Caco-2 (cell line): ENCODE measurements around the gene EIF2S2. TPM values are rescaled to one million over a fixed set of nuclear protein-coding genes. Genes with fewer than 3 reads are reported as not detected.

ENCODE experiments used
- BruUV-seq: library from RNA; stranded (reverse); fragments of 400-500 nt; replicated peaks from 2 replicates; lab custom pipeline; 2021; lab: Mats Ljungman, UMichigan
- CTCF ChIA-PET: fragments of 300-600 bp; sonication (Branson Sonifier 250); formaldehyde crosslinking; loops from one replicate; lab custom pipeline; 2022; ENCODE audit warnings: antibody characterized with exemption; lab: Charles Lee
- POLR2A ChIA-PET: fragments of 300-600 bp; sonication (Branson Sonifier 250); formaldehyde crosslinking; loops from one replicate; lab custom pipeline; 2022; ENCODE audit warnings: antibody characterized with exemption; lab: Charles Lee
- DNase-seq, 2 experiments: peaks; one replicate each; pipeline versions ENCODE4 v3.0.0 to v3.0.0-alpha.2; 2020 to 2022
- H3K27me3 ChIP-seq: replicated peaks from 2 replicates; pipeline ENCODE4 v1.6.0; 2011; ENCODE audit warnings: low read length; ENCODE audit not compliant: control insufficient read depth, insufficient read depth
- H3K36me3 ChIP-seq: 2 replicates; pipeline ENCODE4 v1.5.1; 2011; ENCODE audit warnings: low read length; ENCODE audit not compliant: control insufficient read depth, insufficient read depth
- H3K4me1 ChIP-seq: fragments of 250-450 bp; sonication (Bioruptor Pico); 2 replicates; pipeline ENCODE4 v1.5.1; 2020; ENCODE audit warnings: mild to moderate bottlenecking
- H3K4me3 ChIP-seq: 2 replicates; pipeline ENCODE4 v1.5.1; 2011; ENCODE audit warnings: low read depth, mild to moderate bottlenecking, control low read depth, low read length
- H3K9me3 ChIP-seq: fragments of 250-450 bp; sonication (Bioruptor Pico); 2 replicates; pipeline ENCODE4 v1.5.1; 2020; ENCODE audit warnings: mild to moderate bottlenecking, moderate library complexity
- H3K27ac Mint-ChIP-seq: one replicate; pipeline ENCODE4 v1.8.0; 2022; ENCODE audit warnings: mixed read lengths; ENCODE audit not compliant: unreplicated experiment
- H3K27me3 Mint-ChIP-seq: one replicate; pipeline ENCODE4 v1.8.0; 2022; ENCODE audit warnings: mixed read lengths; ENCODE audit not compliant: insufficient read depth, unreplicated experiment
- H3K36me3 Mint-ChIP-seq: one replicate; pipeline ENCODE4 v1.8.0; 2022; ENCODE audit warnings: mild to moderate bottlenecking, mixed read lengths; ENCODE audit not compliant: insufficient read depth, unreplicated experiment
- H3K4me1 Mint-ChIP-seq: one replicate; pipeline ENCODE4 v1.8.0; 2022; ENCODE audit warnings: low read depth, mixed read lengths; ENCODE audit not compliant: unreplicated experiment
- H3K4me3 Mint-ChIP-seq: one replicate; pipeline ENCODE4 v1.8.0; 2022; ENCODE audit warnings: mild to moderate bottlenecking, moderate library complexity, mixed read lengths; ENCODE audit not compliant: unreplicated experiment
- H3K9me3 Mint-ChIP-seq: one replicate; pipeline ENCODE4 v1.8.0; 2022; ENCODE audit warnings: mixed read lengths; ENCODE audit not compliant: unreplicated experiment
- intact Hi-C: fragments of 100-400 bp; cut with micrococcal nuclease; formaldehyde crosslinking; loops from one replicate; pipeline ENCODE4 v1.10.0; 2022; ENCODE audit not compliant: unreplicated experiment
- total RNA-seq: library from RNA; stranded (reverse); gene quantifications from 2 replicates; pipeline ENCODE4 v1.2.3, GENCODE V29; 2022
- TF ChIP-seq, protein P1 (sequence below), 2 experiments: fragments of 200-600 bp in 1 of 2; IDR thresholded peaks; 1 replicate in 1 of 2; 2 replicates in 1 of 2; pipeline versions ENCODE4 v1.5.1 to v1.8.0; 2011 to 2022; ENCODE audit warnings: antibody characterized with exemption in 1 of 2, control low read depth in 1 of 2, inconsistent platforms in 1 of 2, low read depth in 1 of 2, low read length in 1 of 2, mild to moderate bottlenecking in 1 of 2, moderate library complexity in 1 of 2; ENCODE audit not compliant: insufficient read depth in 1 of 2, severe bottlenecking in 1 of 2, unreplicated experiment in 1 of 2

EIF2S2 gene
- total RNA-seq, 1 experiment from 2014 or later = 299 TPM

DNA sequence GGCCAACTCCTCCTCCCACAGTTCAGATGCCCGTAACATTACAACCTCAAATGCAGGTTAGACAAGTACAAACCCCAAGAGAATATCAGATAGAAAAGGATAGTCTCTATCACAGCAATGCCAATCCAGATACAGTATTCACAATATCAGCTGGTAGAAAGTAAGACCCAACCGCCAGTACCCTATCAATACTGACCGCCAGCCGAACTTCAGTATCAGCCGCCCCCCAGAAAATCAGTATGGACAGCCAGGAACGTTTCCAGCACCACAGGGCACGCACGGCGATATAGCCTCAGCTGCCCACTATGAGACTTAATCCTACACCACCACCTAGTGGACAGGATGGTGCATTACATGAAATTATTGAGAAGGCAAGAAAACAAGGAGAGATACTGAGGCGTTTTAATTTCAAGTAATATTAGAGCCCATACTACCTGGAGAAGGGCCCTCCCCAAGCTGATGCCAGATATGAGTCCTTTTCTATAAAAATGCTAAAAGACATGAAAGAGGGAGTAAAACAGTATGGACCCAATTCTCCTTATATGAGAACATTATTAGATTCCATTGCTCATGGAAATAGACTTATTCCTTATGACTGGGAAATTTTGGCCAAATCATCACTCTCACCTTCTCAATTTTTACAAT lies 17.6 kb upstream of the EIF2S2 start:
- TF ChIP-seq, protein P1, sequence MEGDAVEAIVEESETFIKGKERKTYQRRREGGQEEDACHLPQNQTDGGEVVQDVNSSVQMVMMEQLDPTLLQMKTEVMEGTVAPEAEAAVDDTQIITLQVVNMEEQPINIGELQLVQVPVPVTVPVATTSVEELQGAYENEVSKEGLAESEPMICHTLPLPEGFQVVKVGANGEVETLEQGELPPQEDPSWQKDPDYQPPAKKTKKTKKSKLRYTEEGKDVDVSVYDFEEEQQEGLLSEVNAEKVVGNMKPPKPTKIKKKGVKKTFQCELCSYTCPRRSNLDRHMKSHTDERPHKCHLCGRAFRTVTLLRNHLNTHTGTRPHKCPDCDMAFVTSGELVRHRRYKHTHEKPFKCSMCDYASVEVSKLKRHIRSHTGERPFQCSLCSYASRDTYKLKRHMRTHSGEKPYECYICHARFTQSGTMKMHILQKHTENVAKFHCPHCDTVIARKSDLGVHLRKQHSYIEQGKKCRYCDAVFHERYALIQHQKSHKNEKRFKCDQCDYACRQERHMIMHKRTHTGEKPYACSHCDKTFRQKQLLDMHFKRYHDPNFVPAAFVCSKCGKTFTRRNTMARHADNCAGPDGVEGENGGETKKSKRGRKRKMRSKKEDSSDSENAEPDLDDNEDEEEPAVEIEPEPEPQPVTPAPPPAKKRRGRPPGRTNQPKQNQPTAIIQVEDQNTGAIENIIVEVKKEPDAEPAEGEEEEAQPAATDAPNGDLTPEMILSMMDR (IDR thresholded peaks at IDR 0.05; ENCODE audit: insufficient read depth in 1 of 2, low read depth in 1 of 2, low read length in 1 of 2, severe bottlenecking in 1 of 2, unreplicated experiment in 1 of 2) = peak; percentile 96 to 98
- H3K4me3 Mint-ChIP-seq = peak overlapping the region; percentile 41

DNA sequence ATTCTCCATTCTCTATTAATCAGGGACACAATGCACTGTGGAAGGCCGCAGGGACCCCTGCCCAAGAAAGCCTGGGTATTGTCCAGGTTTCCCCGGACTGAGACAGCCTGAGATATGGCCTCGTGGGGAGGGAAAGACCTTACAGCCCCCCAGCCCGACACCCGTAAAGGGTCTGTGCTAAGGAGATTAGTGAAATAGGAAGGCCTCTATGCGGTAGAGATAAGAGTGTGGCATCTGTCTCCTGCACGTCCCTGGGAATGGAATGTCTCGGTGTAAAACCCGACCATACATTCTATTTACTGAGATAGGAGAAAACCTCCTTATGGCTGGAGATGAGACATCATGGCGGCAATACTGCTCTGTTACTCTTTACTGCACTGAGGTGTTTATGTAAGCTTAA lies 15.7 kb upstream of the EIF2S2 start:
- Mint-ChIP-seq H3K27ac (no peak overlapping the region), H3K36me3 (no peaks in the 10 kb centered on the region), H3K4me3 (no peak overlapping the region), H3K9me3 (peaks cover 11% of the 10 kb centered on the region), H3K4me1 (peaks cover 33% of the 10 kb centered on the region), H3K27me3 (peaks cover 3% of the 10 kb centered on the region)
- no peaks in the 10 kb centered on the region for H3K36me3 ChIP-seq
- no TSS peak for BruUV-seq
- intact Hi-C loops = loop anchor here (2.0 kb wide), 1 partner anchor 265 kb away; no protein-coding TSS in a partner anchor
- H3K4me1 ChIP-seq = peaks cover 16% of the 10 kb centered on the region
- ChIA-PET POLR2A (no interaction called here), CTCF (interaction anchor here (0.6 to 2.6 kb wide), 3 partner anchors 15 to 134 kb away, joined by 3 to 15 read pairs (median 12); partner anchors contain the start of gene EIF2S2)
- H3K9me3 ChIP-seq = peaks cover 7% of the 10 kb centered on the region
- no peak for DNase-seq
- H3K4me3 ChIP-seq = no peak overlapping the region
- no peaks in the 10 kb centered on the region for H3K27me3 ChIP-seq
- TF ChIP-seq, protein P1 (IDR thresholded peaks at IDR 0.05; ENCODE audit: insufficient read depth in 1 of 2, low read depth in 1 of 2, low read length in 1 of 2, severe bottlenecking in 1 of 2, unreplicated experiment in 1 of 2) = no peak

More for the DNA sequence above, 17.6 kb upstream of the EIF2S2 start:
- Mint-ChIP-seq H3K27me3 (peaks cover 3% of the 10 kb centered on the region), H3K4me1 (peaks cover 26% of the 10 kb centered on the region), H3K9me3 (peaks cover 11% of the 10 kb centered on the region), H3K27ac (no peak overlapping the region), H3K36me3 (no peaks in the 10 kb centered on the region)
- no peaks in the 10 kb centered on the region for H3K36me3 ChIP-seq
- POLR2A ChIA-PET = interaction anchor here (1.1 kb wide), 1 partner anchor 17 kb away, joined by 6 read pairs; the partner anchor contains the start of gene EIF2S2
- H3K27me3 ChIP-seq = no peaks in the 10 kb centered on the region
- H3K4me3 ChIP-seq = peak overlapping the region; percentile 7; the same call in 1 of the 2 replicates
- H3K9me3 ChIP-seq = peaks cover 7% of the 10 kb centered on the region
- BruUV-seq = no TSS peak
- H3K4me1 ChIP-seq = peaks cover 20% of the 10 kb centered on the region
- peak; percentile 83 to 91 for DNase-seq
- intact Hi-C loops = loop anchor here (1.0 to 2.0 kb wide), 6 partner anchors 17 to 463 kb away; partner anchors contain the start of genes ACTL10 and EIF2S2
- CTCF ChIA-PET = interaction anchor here (0.5 to 2.6 kb wide), 10 partner anchors 13 to 1960 kb away, joined by 3 to 15 read pairs (median 3); partner anchors contain the start of genes ACTL10 and EIF2S2

DNA sequence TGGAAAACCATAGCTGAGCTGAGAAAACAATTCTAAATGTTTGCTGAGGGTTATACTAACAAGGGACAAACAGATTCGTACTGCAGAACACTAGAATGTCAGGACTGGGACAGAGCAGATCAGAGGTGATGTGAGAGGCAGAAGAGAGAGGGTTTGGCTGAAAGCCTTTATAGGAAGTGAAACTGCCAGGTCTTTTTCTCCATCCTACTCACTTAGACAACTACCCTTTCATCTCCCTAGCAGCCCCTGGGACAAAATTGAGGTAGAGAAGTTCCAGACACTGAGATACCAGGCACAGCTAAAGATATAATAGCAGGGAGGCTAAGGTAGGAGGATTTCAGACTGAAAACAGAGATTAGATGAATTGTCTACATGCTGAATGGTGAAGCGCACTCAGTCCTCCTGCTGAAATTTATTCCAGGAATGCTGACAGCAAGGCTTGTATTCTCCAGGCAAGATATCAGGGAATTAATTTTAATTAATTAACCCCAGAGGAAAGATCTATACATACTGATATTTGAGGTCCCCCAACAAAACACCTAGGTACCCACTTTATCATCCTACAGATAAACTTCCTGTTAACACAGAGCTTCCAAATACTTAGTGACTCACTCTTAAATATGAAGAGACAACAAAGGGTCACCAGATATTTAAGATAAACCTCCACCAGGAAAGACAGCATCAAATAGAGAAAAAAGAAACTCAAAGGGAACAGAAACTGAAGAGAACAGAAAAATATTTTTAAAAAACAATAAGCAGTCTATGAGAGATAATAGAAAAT lies 12.6 kb upstream of the EIF2S2 start:
- peaks cover 11% of the 10 kb centered on the region for H3K9me3 Mint-ChIP-seq
- H3K4me3 ChIP-seq = no peak overlapping the region
- DNase-seq = no peak
- no peaks in the 10 kb centered on the region for H3K36me3 Mint-ChIP-seq
- peaks cover 32% of the 10 kb centered on the region for H3K4me1 Mint-ChIP-seq
- POLR2A ChIA-PET = interaction anchor here (1.0 to 1.3 kb wide), 2 partner anchors 12 kb away, joined by 3 to 8 read pairs; partner anchors contain the start of gene EIF2S2
- no peak overlapping the region for H3K4me3 Mint-ChIP-seq
- no peak overlapping the region for H3K27ac Mint-ChIP-seq
- TF ChIP-seq, protein P1 (IDR thresholded peaks at IDR 0.05; ENCODE audit: insufficient read depth in 1 of 2, low read depth in 1 of 2, low read length in 1 of 2, severe bottlenecking in 1 of 2, unreplicated experiment in 1 of 2) = no peak
- H3K9me3 ChIP-seq = peaks cover 7% of the 10 kb centered on the region
- no peaks in the 10 kb centered on the region for H3K27me3 ChIP-seq
- intact Hi-C loops = no loop called here
- BruUV-seq = no TSS peak
- H3K27me3 Mint-ChIP-seq = peaks cover 1% of the 10 kb centered on the region
- no peaks in the 10 kb centered on the region for H3K36me3 ChIP-seq
- CTCF ChIA-PET = interaction anchor here (1.6 kb wide), 1 partner anchor 12 kb away, joined by 3 read pairs; the partner anchor contains the start of gene EIF2S2
- peaks cover 16% of the 10 kb centered on the region for H3K4me1 ChIP-seq
